ENCODE results near the gene GPR157.

GPR157 gene

GRCh38 chr1:9059891-9060744 lies 68.8 kb downstream of the GPR157 start:
- no peaks in the 10 kb centered on the region for H3K27me3 ChIP-seq
- no peak overlapping the region for H3K27ac ChIP-seq
- no peaks in the 10 kb centered on the region for H3K36me3 ChIP-seq
- no peak for TF ChIP-seq CTCF (IDR thresholded peaks at IDR 0.05)
- H3K9me3 ChIP-seq, result no peaks in the 10 kb centered on the region
- intact Hi-C loops (cut with DNase I; ENCODE audit: low total_unique reads), result no loop called here
- no peak for DNase-seq
- peaks cover 0 to 4% (median 0%) of the 10 kb centered on the region in 4 donors for H3K4me1 ChIP-seq
- no peak overlapping the region for H3K4me3 ChIP-seq

GRCh38 chr1:9058465-9058864 lies 70.4 kb downstream of the GPR157 start:
- TF ChIP-seq CTCF (IDR thresholded peaks at IDR 0.05), result no peak
- no peak for DNase-seq
- H3K27ac ChIP-seq, result no peak overlapping the region
- H3K4me3 ChIP-seq, result no peak overlapping the region
- peaks cover 0 to 4% (median 0%) of the 10 kb centered on the region in 4 donors for H3K4me1 ChIP-seq
- no peaks in the 10 kb centered on the region for H3K9me3 ChIP-seq
- H3K36me3 ChIP-seq, result no peaks in the 10 kb centered on the region
- H3K27me3 ChIP-seq, result no peaks in the 10 kb centered on the region
- intact Hi-C loops (cut with DNase I; ENCODE audit: low total_unique reads), result no loop called here

- H3K27ac ChIP-seq, result no peak overlapping the region
- DNase-seq, result no peak
- no peaks in the 10 kb centered on the region for H3K36me3 ChIP-seq
- no peaks in the 10 kb centered on the region for H3K27me3 ChIP-seq
- peaks cover 0 to 4% (median 0%) of the 10 kb centered on the region in 4 donors for H3K4me1 ChIP-seq
- intact Hi-C loops (cut with DNase I; ENCODE audit: low total_unique reads), result no loop called here
- TF ChIP-seq CTCF (IDR thresholded peaks at IDR 0.05), result no peak
- H3K4me3 ChIP-seq, result no peak overlapping the region
- H3K9me3 ChIP-seq, result no peaks in the 10 kb centered on the region
Measured at GRCh38 chr1:9057851-9058250, 71.1 kb downstream of the GPR157 start.

GRCh38 chr1:9052272-9053049 lies 76.4 kb downstream of the GPR157 start:
- Histone ChIP-seq H3K27me3 (no peaks in the 10 kb centered on the region), H3K36me3 (no peaks in the 10 kb centered on the region), H3K27ac (no peak overlapping the region), H3K4me1 (no peaks in the 10 kb centered on the region), H3K9me3 (no peaks in the 10 kb centered on the region), H3K4me3 (no peak overlapping the region)
- DNase-seq, result no peak
- TF ChIP-seq CTCF (IDR thresholded peaks at IDR 0.05), result no peak
- intact Hi-C loops (cut with DNase I; ENCODE audit: low total_unique reads), result no loop called here

- no peaks in the 10 kb centered on the region for H3K4me1 ChIP-seq
- H3K4me3 ChIP-seq, result no peak overlapping the region
- no peak for DNase-seq
- no peaks in the 10 kb centered on the region for H3K9me3 ChIP-seq
- H3K27me3 ChIP-seq, result no peaks in the 10 kb centered on the region
- no peak overlapping the region for H3K27ac ChIP-seq
- no peak for TF ChIP-seq CTCF (IDR thresholded peaks at IDR 0.05)
- intact Hi-C loops (cut with DNase I; ENCODE audit: low total_unique reads), result no loop called here
- H3K36me3 ChIP-seq, result no peaks in the 10 kb centered on the region
Measured at GRCh38 chr1:9051379-9051778, 77.5 kb downstream of the GPR157 start.
